GM12872 (cell line): Measurements from ENCODE around the gene MYLK.

Experiments
- TF ChIP-seq, protein P1 (sequence below): IDR thresholded peaks from 3 replicates; pipeline ENCODE4 v1.5.1; 2011; ENCODE audit warnings: low read depth, mild to moderate bottlenecking, low read length, moderate library complexity; ENCODE audit not compliant: insufficient read depth

MYLK gene

DNA sequence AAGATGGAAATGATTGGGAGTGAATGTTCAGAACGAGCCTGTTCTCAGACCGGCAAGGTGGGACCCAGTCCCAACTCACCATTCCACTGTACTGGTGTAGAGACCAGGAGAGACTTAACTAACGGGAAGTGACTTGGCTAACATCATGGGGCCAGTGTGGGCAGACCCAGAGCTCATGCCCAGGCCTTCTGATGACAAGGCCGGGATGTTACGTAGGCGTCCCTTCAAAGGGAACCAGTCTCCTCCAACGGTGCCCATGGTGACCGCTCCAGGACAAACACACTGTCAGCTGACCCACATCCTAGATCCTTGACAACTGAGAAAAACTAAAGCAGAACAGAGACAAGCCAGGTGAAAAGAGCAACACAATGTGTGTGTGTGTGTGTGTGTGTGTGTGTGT, 170.9 kb downstream of the MYLK start:
- TF ChIP-seq, protein P1, sequence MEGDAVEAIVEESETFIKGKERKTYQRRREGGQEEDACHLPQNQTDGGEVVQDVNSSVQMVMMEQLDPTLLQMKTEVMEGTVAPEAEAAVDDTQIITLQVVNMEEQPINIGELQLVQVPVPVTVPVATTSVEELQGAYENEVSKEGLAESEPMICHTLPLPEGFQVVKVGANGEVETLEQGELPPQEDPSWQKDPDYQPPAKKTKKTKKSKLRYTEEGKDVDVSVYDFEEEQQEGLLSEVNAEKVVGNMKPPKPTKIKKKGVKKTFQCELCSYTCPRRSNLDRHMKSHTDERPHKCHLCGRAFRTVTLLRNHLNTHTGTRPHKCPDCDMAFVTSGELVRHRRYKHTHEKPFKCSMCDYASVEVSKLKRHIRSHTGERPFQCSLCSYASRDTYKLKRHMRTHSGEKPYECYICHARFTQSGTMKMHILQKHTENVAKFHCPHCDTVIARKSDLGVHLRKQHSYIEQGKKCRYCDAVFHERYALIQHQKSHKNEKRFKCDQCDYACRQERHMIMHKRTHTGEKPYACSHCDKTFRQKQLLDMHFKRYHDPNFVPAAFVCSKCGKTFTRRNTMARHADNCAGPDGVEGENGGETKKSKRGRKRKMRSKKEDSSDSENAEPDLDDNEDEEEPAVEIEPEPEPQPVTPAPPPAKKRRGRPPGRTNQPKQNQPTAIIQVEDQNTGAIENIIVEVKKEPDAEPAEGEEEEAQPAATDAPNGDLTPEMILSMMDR, result no peak

DNA sequence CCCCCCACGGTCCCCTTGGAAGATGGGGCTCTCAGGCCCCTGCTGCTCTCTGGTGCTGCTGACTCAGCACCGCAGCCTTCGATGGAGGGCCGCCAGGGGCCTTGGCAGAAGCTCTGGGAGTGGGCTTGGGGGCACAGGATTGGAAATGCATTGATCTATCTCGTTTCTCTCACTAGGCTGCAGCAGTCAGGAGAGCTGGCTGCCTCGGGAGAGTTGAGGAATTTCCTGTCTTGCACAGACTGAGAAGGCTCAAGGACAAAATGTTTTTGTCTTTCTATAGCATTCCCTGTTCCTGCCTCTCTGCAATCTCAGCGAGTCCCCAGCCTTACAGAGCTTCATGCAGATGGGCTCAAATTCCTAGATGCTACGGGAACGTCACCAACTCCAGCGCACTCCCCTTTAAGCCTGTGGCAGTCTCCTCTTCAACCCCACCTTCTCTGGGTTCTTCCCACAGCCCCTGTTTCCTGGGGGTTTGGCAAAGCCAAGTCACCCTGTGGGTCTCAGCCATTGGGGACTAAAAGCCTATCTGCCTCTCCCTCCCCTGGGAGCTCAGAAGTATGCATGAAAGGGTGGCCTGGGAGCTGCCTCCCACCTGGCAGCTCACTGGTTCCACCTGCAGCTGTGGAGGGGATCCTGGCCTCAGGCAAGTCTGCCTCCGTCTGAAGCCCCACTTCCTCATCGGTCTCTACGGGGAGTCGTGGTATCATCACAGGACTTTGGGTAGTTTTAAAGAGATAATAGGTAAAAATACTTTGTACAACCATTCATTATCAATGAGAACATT, 171.9 kb downstream of the MYLK start:
- TF ChIP-seq, protein P1, result no peak

DNA sequence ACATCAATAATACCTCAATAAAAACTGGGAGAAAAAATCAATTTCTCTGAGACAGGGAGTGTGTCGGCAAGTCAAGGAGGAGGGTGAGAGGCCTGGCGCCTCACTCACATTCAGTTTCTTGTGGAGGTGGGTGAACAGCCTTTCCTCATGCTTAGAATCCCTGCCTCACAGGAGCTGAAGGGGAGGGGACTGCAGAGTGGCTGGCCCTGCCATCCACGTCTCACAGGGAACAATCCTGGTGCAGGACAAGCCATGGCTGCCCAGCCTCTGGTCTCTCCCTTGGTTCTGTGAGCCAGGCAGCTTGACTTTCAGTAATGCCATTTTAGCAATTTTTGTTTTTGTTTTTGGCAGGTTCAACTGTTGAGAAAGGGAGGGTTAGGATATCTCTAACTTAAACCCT, 172.8 kb downstream of the MYLK start:
- TF ChIP-seq, protein P1, result no peak

DNA sequence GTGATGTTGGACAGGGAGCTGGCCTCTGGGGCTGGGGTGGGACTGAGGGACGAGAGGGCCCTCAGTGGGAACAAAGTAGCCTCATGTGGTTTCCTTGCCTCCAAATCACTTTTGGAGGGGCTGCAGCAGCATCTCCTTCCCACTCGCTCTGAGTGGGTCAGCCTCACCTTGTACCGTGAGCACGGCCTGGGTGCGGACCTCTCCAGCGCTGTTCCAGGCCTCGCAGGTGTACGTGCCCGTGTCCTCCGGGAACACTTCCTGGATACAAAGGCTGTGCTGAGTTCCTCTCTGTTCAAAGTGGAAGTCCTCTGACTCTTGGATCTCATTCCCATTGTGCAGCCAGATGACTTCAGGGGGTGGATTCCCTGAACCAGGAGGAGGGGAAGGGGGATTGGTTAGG, 175.6 kb downstream of the MYLK start:
- TF ChIP-seq, protein P1, result no peak

DNA sequence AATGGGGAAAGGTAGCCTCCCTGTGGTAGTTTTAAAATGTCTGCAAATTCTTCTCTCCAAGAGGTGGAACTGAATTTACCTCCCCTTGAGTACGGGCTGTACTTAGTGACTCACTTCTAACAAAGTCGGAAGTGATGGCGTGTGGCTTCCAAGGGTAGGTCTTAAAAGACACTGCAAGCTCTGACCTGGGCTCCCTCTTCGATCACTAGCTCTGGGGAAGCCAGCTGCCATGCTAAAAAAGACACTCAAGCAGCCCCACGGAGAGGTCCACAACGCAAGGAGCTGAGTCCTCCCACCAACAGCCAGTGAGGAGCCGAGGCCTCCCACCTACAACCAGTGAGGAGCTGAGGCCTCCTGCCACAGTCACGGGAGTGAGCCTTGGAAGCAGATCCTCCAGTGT, 177.3 kb downstream of the MYLK start:
- TF ChIP-seq, protein P1, result no peak

DNA sequence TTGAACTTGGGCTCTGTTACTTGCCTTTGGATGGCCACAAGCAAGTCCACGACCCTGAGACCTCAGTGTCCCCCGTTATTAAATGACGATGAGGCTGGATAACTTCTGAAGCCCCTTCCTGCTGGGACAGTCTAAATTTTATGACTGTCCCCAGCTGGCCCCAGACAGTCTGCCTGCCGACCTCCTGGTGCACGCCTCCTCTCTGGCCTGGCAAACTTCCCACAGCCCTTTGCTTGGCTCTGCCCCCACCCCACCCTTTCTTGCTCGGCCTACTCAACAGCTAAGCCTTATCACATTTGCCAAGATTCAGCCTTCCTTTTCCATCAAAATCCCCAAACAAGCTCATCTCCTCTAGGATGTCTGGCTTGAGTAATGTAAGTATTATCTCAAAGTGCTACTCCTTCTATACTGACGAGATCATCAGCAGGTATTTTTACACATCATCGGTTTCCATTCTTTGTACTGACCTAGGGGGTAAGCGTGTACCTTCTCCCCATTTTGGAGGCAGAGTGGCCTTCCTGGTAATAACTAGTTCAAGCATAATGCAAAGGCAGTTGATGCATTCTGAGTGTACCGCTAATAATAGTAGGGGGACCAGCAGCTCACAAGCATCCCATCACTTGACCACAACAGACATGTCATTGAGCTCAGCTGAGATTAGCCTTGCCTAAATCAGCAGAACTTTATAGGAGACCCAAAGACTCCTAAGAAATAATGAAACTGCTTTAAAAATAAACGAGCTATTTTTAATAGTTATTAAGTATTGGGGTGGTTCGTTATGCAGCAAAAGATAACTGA, 178.4 kb downstream of the MYLK start:
- TF ChIP-seq, protein P1, result no peak

DNA sequence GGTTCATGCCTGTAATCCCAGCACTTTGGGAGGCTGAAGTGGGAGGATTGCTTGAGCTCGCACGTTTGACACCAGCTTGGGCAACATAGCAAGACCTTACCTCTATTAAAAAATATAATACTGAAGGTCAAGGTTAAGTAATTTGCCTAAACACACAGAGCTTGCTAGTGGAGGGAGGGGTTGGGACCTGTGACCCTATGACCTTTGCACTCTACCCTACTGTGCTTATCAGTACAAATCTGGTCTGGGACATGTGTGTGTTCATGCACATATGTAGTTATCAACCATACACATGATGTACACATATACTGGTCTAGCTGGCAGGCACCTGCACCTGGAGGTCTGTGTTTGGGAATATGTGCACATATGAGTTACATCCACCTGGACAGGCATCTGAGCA, 181.4 kb downstream of the MYLK start:
- TF ChIP-seq, protein P1, result no peak
